Body of pancreas (tissue), 4 donors: ENCODE results near the gene MTREX. TPM values are rescaled to one million over a fixed set of nuclear protein-coding genes. Genes with fewer than 3 reads are reported as not detected.

Source experiments
- ATAC-seq: fragments of 150-250 bp; one replicate; pipeline ENCODE4 v1.9.1; 2016
- DNase-seq, 4 donors: peaks; one replicate each; pipeline ENCODE4 v3.0.0-alpha.2; 2019
- H3K27ac ChIP-seq, 4 donors: fragments of 200-600 bp; sonication (generic); 1 replicate in 3 of 4; 2 replicates in 1 of 4; pipeline versions ENCODE4 v1.5.1 to v1.6.1; 2016 to 2019; ENCODE audit warnings: mild to moderate bottlenecking in 1 of 4, mixed read lengths in 1 of 4, moderate library complexity in 1 of 4
- H3K27me3 ChIP-seq, 2 donors: fragments of 200-600 bp; sonication (generic); one replicate each; pipeline ENCODE4 v1.6.0; 2016; ENCODE audit warnings: mild to moderate bottlenecking in 1 of 2
- H3K36me3 ChIP-seq, 2 donors: fragments of 200-600 bp; sonication (generic); replicated peaks in 1 of 2; 2 replicates each; pipeline ENCODE4 v1.5.1; 2016; ENCODE audit warnings: low read depth in 2 of 2; ENCODE audit not compliant: insufficient read depth in 1 of 2
- H3K4me1 ChIP-seq: fragments of 200-600 bp; sonication (generic); one replicate; pipeline ENCODE4 v1.6.0; 2016
- H3K4me3 ChIP-seq, 2 donors: fragments of 200-600 bp; sonication (generic); 1 replicate in 1 of 2; 2 replicates in 1 of 2; pipeline ENCODE4 v1.5.1; 2016 to 2019
- H3K9me3 ChIP-seq, 3 donors: fragments of 200-600 bp; sonication (generic); 1 replicate in 2 of 3; 2 replicates in 1 of 3; pipeline ENCODE4 v1.5.1; 2016
- POLR2A ChIP-seq, 3 donors: fragments of 450-650 bp; IDR thresholded peaks; one replicate each; pipeline ENCODE4 v1.6.1; 2016; ENCODE audit warnings: antibody characterized with exemption in 3 of 3, mild to moderate bottlenecking in 2 of 3
- WGBS, 2 donors: methylation state at CpG; one replicate each; pipeline ENCODE4 v1.1.5; 2017; 5-methylcytosine and 5-hydroxymethylcytosine counted together
- intact Hi-C: fragments of 100-400 bp; cut with DNase I; formaldehyde crosslinking; loops from one replicate; pipeline ENCODE4 v1.15.1; 2023
- total RNA-seq, 2 donors: library from RNA; depleted of rRNA; stranded (reverse); fragments of >200 nt; gene quantifications; one replicate each; pipeline ENCODE4 v1.1.0, GENCODE V29; 2016
- TF ChIP-seq, protein P1 (sequence below), 7 experiments: fragments of 450-650 bp in 4 of 7; fragments of 200-600 bp in 3 of 7; sonication (generic) in 3 of 7; IDR thresholded peaks; one replicate each; pipeline ENCODE4 v1.5.1; 2016 to 2019; ENCODE audit warnings: antibody characterized with exemption in 7 of 7

The MTREX gene
- total RNA-seq, 2 donors from 2014 or later, result 35.5 to 36.9 TPM

DNA sequence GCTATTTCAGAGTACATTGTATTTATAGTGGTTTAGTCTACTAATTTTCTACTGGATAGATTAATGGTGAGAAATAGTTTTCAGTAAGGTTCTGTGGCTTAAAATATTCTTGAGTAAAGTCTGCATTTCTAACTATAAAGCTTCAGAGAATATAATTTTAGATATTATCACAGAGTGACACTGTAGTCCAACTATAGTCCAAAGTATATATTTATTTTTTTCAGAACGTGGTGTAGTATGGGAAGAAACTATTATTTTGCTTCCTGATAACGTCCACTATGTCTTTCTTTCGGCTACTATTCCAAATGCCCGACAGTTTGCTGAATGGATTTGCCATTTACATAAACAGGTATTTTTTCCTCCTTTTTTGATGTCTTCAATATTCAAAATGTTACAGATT, 35.3 kb downstream of the MTREX start:
- H3K4me1 ChIP-seq, result peaks cover 15% of the 10 kb centered on the region
- H3K27ac ChIP-seq, result no peak overlapping the region
- ATAC-seq (no peak), DNase-seq (no peak)
- WGBS, 2 donors, result 37 to 48% methylated on average over 4 of the region's 4 CpGs
- H3K4me3 ChIP-seq, result no peak overlapping the region
- no peaks in the 10 kb centered on the region for H3K9me3 ChIP-seq
- peaks cover 6 to 9% of the 10 kb centered on the region in 2 donors for H3K36me3 ChIP-seq
- H3K27me3 ChIP-seq, result no peaks in the 10 kb centered on the region
- no peak for TF ChIP-seq POLR2A (IDR thresholded peaks at IDR 0.05)
- TF ChIP-seq, protein P1, sequence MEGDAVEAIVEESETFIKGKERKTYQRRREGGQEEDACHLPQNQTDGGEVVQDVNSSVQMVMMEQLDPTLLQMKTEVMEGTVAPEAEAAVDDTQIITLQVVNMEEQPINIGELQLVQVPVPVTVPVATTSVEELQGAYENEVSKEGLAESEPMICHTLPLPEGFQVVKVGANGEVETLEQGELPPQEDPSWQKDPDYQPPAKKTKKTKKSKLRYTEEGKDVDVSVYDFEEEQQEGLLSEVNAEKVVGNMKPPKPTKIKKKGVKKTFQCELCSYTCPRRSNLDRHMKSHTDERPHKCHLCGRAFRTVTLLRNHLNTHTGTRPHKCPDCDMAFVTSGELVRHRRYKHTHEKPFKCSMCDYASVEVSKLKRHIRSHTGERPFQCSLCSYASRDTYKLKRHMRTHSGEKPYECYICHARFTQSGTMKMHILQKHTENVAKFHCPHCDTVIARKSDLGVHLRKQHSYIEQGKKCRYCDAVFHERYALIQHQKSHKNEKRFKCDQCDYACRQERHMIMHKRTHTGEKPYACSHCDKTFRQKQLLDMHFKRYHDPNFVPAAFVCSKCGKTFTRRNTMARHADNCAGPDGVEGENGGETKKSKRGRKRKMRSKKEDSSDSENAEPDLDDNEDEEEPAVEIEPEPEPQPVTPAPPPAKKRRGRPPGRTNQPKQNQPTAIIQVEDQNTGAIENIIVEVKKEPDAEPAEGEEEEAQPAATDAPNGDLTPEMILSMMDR (IDR thresholded peaks at IDR 0.05), result no peak
- intact Hi-C loops, result loop anchor here (10.0 kb wide), 1 partner anchor 362 kb away; no protein-coding TSS in a partner anchor

DNA sequence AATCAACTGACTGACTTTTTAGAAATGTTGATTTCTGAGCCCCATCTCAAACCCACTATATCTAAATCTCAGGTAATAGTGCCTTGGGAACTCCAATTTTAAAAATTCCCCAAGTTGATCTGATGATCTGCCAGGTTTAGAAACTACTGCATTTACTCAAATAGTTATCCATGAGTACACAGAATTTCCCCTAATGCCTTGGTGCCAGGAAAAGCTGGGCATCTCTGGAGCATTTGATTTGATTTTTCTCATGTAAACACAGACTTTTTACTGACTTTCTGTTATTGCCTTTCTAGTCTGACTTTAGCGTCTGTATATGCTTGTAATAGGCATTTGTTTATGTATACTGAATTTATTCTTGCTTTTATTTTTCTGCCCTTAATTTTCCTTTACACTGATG, 35.8 kb downstream of the MTREX start:
- Histone ChIP-seq H3K27ac (peak overlapping the region in 1 of 4 donors; percentile 21), H3K27me3 (no peaks in the 10 kb centered on the region), H3K4me1 (peaks cover 15% of the 10 kb centered on the region), H3K36me3 (peaks cover 6 to 9% of the 10 kb centered on the region in 2 donors), H3K4me3 (no peak overlapping the region), H3K9me3 (no peaks in the 10 kb centered on the region)
- DNase-seq (no peak), ATAC-seq (no peak)
- WGBS, 2 donors, result 50 to 61% methylated on average over 1 of the region's 1 CpG
- TF ChIP-seq POLR2A (IDR thresholded peaks at IDR 0.05), result no peak
- TF ChIP-seq, protein P1 (IDR thresholded peaks at IDR 0.05), result no peak
- intact Hi-C loops, result loop anchor here (10.0 kb wide), 1 partner anchor 361 kb away; no protein-coding TSS in a partner anchor

DNA sequence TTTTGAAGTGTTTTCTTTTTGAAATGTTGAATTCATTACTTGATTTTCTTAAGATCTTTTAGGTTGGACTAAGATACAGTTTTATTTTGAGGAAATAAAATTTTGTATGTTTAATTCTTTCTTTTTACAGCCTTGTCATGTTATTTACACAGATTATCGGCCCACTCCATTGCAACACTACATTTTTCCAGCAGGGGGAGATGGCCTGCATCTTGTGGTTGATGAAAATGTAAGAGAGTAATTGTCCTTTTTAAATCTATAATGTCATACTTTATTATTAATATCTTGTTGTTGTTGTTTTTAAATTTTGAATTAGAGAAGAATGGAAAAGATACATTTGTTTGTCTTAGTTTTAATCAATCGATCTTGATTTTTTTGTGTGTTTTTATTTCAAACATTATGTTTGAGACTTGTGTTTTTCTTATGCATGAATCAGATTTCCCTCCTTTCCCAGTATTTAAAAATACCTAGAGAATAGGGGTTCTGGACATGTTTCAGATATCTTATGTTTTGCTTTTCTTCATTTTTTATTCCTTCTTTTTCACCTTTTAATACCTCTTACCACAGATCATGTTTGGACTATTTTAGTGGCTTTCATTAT, 36.7 kb downstream of the MTREX start:
- H3K4me3 ChIP-seq, result no peak overlapping the region
- intact Hi-C loops, result loop anchor here (10.0 kb wide), 1 partner anchor 360 kb away; no protein-coding TSS in a partner anchor
- TF ChIP-seq, protein P1 (IDR thresholded peaks at IDR 0.05), result peak; percentile 60 to 94 (median 84)
- no peak for TF ChIP-seq POLR2A (IDR thresholded peaks at IDR 0.05)
- peak overlapping the region in 1 of 4 donors; percentile 21 for H3K27ac ChIP-seq
- H3K4me1 ChIP-seq, result peaks cover 15% of the 10 kb centered on the region
- peak; percentile 70 for ATAC-seq
- no peaks in the 10 kb centered on the region for H3K9me3 ChIP-seq
- no peaks in the 10 kb centered on the region for H3K27me3 ChIP-seq
- peaks cover 6 to 9% of the 10 kb centered on the region in 2 donors for H3K36me3 ChIP-seq
- DNase-seq, result peak; percentile 59 to 78 (median 66)
- WGBS, 2 donors, result 15 to 18% methylated on average over 2 of the region's 2 CpGs

DNA sequence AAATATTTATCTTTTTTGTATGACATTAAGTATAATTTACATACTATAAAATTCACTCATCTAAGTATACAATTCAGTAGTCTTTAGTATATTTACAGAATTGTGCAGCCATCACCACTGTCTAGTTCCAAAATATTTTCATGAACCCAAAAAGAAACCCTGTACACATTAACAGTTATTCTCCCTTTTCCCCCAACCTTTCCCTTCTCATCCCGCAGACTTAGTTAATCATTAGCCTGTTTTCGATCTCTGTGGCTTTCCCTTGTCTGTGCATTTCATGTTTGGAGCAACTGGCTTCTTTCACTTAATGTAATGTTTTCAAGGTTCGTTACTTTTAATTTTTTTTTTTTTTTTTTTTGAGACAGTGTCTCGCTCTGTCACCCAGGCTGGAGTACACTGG, 37.5 kb downstream of the MTREX start:
- TF ChIP-seq, protein P1 (IDR thresholded peaks at IDR 0.05), result no peak
- TF ChIP-seq POLR2A (IDR thresholded peaks at IDR 0.05), result no peak
- Histone ChIP-seq H3K4me3 (no peak overlapping the region), H3K9me3 (no peaks in the 10 kb centered on the region), H3K27me3 (no peaks in the 10 kb centered on the region), H3K27ac (no peak overlapping the region), H3K36me3 (peaks cover 6 to 12% of the 10 kb centered on the region in 2 donors), H3K4me1 (peaks cover 15% of the 10 kb centered on the region)
- DNase-seq (no peak), ATAC-seq (peak; percentile 65)
- intact Hi-C loops, result loop anchor here (10.0 kb wide), 1 partner anchor 359 kb away; no protein-coding TSS in a partner anchor
- 13 to 23% methylated on average over 4 of the region's 4 CpGs for WGBS, 2 donors
